GM13976 (cell line): ENCODE measurements around the gene SUFU.

Source experiments
- DNase-seq: peaks from one replicate; pipeline ENCODE4 v3.0.0; 2012; ENCODE audit warnings: low spot score
- in situ Hi-C: fragments of 300-500 bp; cut with MboI; formaldehyde crosslinking; loops from one replicate; pipeline ENCODE4 v1.12.0; 2022; ENCODE audit warnings: low sequenced_read_pairs, mixed read lengths, inconsistent platforms; ENCODE audit not compliant: unreplicated experiment
- TF ChIP-seq, protein P1 (sequence below): IDR thresholded peaks from 2 replicates; pipeline ENCODE4 v1.5.1; 2012; ENCODE audit warnings: borderline replicate concordance, mild to moderate bottlenecking; ENCODE audit not compliant: insufficient read depth; ENCODE audit errors: extremely low read depth, missing control alignments, control extremely low read depth

SUFU gene

GRCh38 chr10:102546606-102547320 lies 43.0 kb downstream of the SUFU start:
- in situ Hi-C loops: no loop called here
- DNase-seq: no peak
- TF ChIP-seq, protein P1, sequence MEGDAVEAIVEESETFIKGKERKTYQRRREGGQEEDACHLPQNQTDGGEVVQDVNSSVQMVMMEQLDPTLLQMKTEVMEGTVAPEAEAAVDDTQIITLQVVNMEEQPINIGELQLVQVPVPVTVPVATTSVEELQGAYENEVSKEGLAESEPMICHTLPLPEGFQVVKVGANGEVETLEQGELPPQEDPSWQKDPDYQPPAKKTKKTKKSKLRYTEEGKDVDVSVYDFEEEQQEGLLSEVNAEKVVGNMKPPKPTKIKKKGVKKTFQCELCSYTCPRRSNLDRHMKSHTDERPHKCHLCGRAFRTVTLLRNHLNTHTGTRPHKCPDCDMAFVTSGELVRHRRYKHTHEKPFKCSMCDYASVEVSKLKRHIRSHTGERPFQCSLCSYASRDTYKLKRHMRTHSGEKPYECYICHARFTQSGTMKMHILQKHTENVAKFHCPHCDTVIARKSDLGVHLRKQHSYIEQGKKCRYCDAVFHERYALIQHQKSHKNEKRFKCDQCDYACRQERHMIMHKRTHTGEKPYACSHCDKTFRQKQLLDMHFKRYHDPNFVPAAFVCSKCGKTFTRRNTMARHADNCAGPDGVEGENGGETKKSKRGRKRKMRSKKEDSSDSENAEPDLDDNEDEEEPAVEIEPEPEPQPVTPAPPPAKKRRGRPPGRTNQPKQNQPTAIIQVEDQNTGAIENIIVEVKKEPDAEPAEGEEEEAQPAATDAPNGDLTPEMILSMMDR: no peak

- DNase-seq: no peak
- TF ChIP-seq, protein P1: no peak
- in situ Hi-C loops: no loop called here
Observed at GRCh38 chr10:102549549-102549948, 45.8 kb downstream of the SUFU start.

GRCh38 chr10:102550636-102551210 lies 47.0 kb downstream of the SUFU start:
- DNase-seq: no peak
- in situ Hi-C loops: no loop called here
- TF ChIP-seq, protein P1: no peak

DNA sequence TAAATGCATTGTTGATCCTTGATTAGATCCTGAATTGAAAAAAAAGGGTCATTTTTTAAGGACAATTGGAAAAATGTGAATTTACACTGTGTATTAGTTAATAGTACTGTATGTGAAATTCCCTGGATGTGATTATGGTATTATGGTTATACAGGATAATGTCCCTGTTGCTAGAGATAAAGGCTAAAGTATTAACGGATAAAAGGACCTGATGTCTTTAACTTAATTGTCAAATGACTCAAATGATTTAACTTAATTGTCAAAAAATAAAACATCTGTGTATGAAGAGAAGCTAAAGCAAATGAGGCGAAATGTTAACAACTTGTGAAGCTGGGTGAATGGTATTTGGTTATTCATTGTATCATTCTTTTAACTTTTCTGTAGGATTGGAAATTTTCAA lies 48.8 kb downstream of the SUFU start:
- TF ChIP-seq, protein P1: no peak
- in situ Hi-C loops: no loop called here
- DNase-seq: no peak

DNA sequence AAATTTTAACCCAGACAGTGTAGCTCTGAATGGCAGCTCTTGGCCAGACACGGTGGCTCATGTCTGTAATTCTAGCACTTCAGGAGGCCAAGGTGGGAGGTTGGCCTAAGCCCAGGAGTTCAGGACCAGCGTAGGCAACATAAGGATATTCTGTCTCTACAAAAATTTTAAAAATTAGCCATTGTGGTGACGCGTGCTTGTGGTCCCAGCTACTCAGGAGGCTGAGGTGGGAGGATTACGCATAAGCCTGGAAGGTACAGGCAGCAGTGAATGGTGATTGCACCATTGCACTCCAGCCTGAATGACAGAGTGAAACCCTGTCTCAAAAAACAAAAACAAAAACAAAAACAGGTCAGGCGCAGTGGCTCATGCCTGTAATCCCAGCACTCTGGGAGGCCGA lies 50.0 kb downstream of the SUFU start:
- TF ChIP-seq, protein P1: no peak
- no peak for DNase-seq
- in situ Hi-C loops: no loop called here

- TF ChIP-seq, protein P1: no peak
- in situ Hi-C loops: no loop called here
- DNase-seq: no peak
Observed at GRCh38 chr10:102554531-102554930, 50.8 kb downstream of the SUFU start.
